Stimulated activated CD8-positive, alpha-beta memory T cell treated with anti-CD3 and anti-CD28 coated beads, Interleukin-2, amount 100 ng/mL, for 1 hour (primary cell): Measurements from ENCODE around the gene MCM3.

Experiments used
- DNase-seq, 2 donors: peaks; one replicate each; pipeline ENCODE4 v3.0.0-alpha.2; 2020; ENCODE audit warnings: low read depth in 2 of 2

Gene MCM3

GRCh38 chr6:52303178-52303577 is 18.6 kb upstream of the MCM3 start:
- DNase-seq = no peak

DNA sequence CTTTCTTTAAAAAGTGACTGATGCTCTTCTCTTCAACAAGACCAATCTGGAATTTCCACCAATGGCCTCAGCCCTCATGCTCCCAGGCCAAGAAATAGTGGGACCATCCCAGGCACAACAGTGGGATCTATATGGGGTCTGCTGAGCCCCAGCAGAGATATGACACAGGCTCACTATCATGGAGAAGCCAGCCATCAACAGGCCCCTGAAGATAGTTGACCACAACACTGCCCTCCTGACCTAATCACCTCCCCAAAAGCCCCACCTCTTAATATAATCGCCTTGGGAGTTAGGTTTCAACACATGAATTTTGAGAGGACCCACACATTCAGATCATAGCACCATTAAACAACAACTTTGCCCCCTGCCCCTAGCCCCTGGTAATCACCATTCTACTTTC is 16.8 kb upstream of the MCM3 start:
- DNase-seq = no peak

GRCh38 chr6:52300489-52300931 is 16.0 kb upstream of the MCM3 start:
- no peak for DNase-seq

GRCh38 chr6:52299653-52300052 is 15.1 kb upstream of the MCM3 start:
- no peak for DNase-seq

GRCh38 chr6:52297433-52297832 is 12.9 kb upstream of the MCM3 start:
- no peak for DNase-seq

- no peak for DNase-seq
Observed at GRCh38 chr6:52293067-52293466, 8.5 kb upstream of the MCM3 start.

GRCh38 chr6:52288841-52289240 is 4.3 kb upstream of the MCM3 start:
- DNase-seq = no peak

GRCh38 chr6:52288216-52288615 is 3.7 kb upstream of the MCM3 start:
- no peak for DNase-seq

GRCh38 chr6:52286798-52287432 is 2.4 kb upstream of the MCM3 start:
- DNase-seq = peak in 1 of 2 donors; percentile 26

- no peak for DNase-seq
Observed at GRCh38 chr6:52285177-52286068, 881 bp upstream of the MCM3 start.

GRCh38 chr6:52284131-52284459 is 447 bp downstream of the MCM3 start:
- no peak for DNase-seq

DNA sequence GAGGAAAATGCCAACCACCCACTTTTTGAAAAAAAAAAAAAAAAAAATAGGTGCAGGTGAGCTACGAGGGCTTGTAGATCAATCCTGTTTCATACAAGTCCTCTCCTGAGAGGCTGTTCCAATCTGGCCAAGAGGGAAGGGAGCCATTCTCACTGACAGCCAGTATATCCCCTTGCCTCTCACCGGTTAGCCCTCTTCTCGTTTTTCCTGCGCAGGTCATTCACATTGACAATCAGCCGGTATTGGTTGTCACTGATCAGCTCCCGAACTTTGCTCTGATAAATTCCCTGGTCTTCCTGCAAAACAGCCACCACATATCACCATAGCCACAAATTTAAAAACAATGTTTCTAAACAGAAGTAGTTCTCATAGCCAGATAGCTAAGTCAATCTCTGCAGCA is 1.4 kb downstream of the MCM3 start:
- no peak for DNase-seq

DNA sequence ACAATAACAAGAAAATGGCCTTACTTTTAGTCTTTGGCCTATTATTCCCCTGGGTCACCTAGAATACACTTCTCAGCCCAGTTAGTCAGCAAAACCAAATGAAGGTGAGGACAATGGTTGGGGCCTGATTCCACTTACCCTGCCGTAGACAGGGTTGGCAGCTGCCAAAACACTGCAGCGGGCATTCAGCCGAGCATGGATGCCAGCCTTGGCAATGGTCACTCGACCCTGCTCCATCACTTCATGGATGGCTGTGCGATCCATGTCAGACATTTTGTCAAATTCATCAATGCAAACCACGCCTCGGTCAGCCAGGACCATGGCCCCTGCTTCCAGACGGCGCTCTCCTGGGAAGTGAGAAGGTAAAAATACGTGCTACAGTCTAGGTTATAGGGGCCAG is 8.4 kb downstream of the MCM3 start:
- DNase-seq = no peak

DNA sequence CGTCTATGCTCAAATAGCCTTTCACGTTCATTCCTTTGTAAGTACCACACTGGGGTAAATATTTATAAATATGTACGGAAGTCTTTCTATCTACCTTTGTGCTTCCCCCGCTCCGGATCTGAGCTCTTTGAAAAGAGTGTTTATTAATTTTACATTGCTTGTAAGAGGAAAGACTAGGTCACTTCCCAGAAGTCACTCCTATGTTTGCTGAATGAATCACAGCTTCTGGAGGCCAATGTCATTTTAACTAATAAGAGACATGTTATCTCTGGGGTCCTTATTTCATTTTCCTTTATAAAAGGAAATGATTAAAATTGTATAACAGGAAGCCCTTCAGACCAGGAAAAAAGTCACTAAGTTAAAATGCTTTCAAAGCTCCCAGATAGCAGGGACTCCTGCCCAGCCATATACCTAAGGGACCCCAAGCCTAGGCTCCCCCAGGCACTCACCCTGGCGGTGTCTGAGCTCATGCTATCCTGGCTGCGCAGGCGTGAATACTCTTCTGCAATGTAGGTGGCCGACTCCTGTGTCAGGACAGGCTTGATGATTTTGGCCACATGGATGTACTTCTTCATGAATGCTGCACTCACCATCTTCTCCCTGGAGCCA is 12.6 kb downstream of the MCM3 start:
- DNase-seq = no peak

DNA sequence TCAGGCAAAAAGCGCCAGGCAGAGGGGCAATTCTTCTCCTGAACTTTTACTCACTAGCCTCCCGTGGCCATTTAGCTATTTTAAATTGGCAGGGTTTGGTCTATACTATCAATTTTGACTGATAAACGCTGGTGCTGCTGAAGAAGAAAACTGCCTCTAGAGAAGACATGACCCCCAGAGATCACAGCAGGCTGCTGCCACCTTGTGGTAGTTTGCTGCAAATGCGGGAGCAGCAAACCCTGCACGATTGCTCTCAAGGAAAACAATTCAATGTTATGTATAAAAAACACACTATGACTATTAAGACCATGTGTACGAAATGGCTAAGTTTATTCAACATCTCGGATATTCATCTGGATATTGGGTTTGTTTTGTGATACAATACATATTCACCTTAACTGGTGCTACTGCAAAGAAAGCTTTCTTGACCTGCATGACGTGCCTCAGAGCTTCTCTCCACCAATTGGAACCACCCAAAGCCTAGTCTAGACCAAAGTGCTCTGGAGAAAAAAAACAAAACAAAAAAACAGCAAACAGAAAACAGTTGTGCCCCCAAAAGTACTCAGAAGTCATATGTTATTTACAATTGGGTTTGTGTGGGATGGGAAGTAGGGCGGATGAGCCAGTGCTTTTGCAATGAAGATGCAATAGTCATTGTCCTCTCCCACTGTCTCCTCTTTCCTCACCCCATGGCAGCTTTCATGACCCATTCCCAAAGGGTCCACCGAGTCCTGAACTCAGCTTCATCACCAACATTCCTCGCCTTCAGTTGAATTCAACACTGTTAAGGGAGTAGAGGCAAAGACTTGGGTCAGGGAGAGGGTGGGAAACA is 20.6 kb downstream of the MCM3 start:
- peak; percentile 31 to 49 for DNase-seq

- DNase-seq = no peak
Observed at GRCh38 chr6:52262620-52263344, 21.8 kb downstream of the MCM3 start.

DNA sequence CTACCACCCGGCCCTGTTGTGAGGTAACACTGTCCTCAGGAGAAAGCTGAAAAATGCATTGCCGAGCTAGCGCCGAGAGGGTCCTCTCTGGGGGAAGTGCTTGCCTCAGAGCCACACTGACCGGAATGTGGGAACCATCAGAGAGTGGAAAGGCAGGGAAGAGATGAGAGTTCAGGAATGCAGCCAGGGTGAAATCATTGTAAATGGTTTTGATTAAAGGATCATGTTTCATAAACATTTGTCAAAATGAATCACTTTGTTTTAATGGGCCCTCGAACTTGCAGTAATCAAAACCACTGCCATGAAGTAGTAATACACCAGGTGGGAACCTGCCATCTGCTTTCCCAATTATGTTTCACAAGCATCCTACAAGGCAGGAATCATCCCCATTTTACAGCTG is 23.3 kb downstream of the MCM3 start:
- no peak for DNase-seq

DNA sequence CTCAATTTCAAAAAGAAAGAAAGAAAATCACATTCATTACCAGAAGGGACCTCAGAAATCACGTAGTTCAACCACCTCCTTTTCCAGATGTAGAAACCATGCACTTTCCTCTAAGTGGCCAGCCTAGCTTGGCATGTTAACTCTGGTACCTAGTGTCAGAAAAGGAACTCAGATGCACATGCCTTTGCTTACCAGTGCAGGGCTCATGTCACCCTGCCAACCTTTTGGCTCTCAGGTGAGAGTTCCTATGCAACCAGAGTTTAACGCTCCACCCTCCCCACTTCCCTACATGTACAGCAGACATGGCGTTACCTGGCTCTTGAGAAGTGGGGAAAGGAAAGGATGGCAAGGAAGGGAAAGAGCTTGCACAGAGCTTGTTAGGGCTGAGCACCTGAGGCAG is 23.9 kb downstream of the MCM3 start:
- no peak for DNase-seq

- DNase-seq = no peak
Observed at GRCh38 chr6:52255434-52255833, 29.1 kb downstream of the MCM3 start.

- no peak for DNase-seq
Observed at GRCh38 chr6:52254731-52255378, 29.7 kb downstream of the MCM3 start.

GRCh38 chr6:52253494-52253893 is 31.0 kb downstream of the MCM3 start:
- no peak for DNase-seq
